Ishikawa (cell line): ENCODE measurements around the gene CELSR1.

ENCODE experiments used
- CEBPB ChIP-seq: IDR thresholded peaks from 2 replicates; pipeline ENCODE4 v1.6.1; 2012
- CREB1 ChIP-seq: IDR thresholded peaks from 2 replicates; pipeline ENCODE4 v1.6.1; 2012; ENCODE audit warnings: low read depth
- EGR1 ChIP-seq: IDR thresholded peaks from 2 replicates; pipeline ENCODE4 v1.6.1; 2012
- EP300 ChIP-seq: IDR thresholded peaks from 2 replicates; pipeline ENCODE4 v1.6.1; 2012; ENCODE audit warnings: borderline replicate concordance
- FOXM1 ChIP-seq: IDR thresholded peaks from 2 replicates; pipeline ENCODE4 v1.6.1; 2012; ENCODE audit warnings: low read depth, borderline replicate concordance
- MAX ChIP-seq: IDR thresholded peaks from 2 replicates; pipeline ENCODE4 v1.6.1; 2012
- NFIC ChIP-seq: IDR thresholded peaks from 2 replicates; pipeline ENCODE4 v1.6.1; 2012
- RAD21 ChIP-seq: IDR thresholded peaks from 2 replicates; pipeline ENCODE4 v1.6.1; 2012; ENCODE audit warnings: low read depth
- REST ChIP-seq: IDR thresholded peaks from 2 replicates; pipeline ENCODE4 v1.6.1; 2012; ENCODE audit warnings: low read depth, mild to moderate bottlenecking
- TAF1 ChIP-seq: IDR thresholded peaks from 2 replicates; pipeline ENCODE4 v1.6.1; 2012; ENCODE audit warnings: low read depth, mild to moderate bottlenecking
- TCF12 ChIP-seq: IDR thresholded peaks from 2 replicates; pipeline ENCODE4 v1.6.1; 2012; ENCODE audit warnings: low read depth
- TEAD4 ChIP-seq: IDR thresholded peaks from 2 replicates; pipeline ENCODE4 v1.6.1; 2012
- YY1 ChIP-seq: IDR thresholded peaks from 2 replicates; pipeline ENCODE4 v1.6.1; 2012; ENCODE audit warnings: low read depth
- ZBTB7A ChIP-seq: IDR thresholded peaks from 2 replicates; pipeline ENCODE4 v1.6.1; 2012; ENCODE audit warnings: low read depth
- TF ChIP-seq, protein P1 (sequence below): IDR thresholded peaks from 2 replicates; pipeline ENCODE4 v1.6.1; 2012

The CELSR1 gene

GRCh38 chr22:46379066-46379930 lies 158.1 kb downstream of the CELSR1 start:
- 0 out of 2 replicates have a peak, but pooled peaks have one; percentile 38 for TF ChIP-seq CEBPB
- no peak for TF ChIP-seq MAX
- TF ChIP-seq TAF1: no peak
- TF ChIP-seq NFIC: no peak

DNA sequence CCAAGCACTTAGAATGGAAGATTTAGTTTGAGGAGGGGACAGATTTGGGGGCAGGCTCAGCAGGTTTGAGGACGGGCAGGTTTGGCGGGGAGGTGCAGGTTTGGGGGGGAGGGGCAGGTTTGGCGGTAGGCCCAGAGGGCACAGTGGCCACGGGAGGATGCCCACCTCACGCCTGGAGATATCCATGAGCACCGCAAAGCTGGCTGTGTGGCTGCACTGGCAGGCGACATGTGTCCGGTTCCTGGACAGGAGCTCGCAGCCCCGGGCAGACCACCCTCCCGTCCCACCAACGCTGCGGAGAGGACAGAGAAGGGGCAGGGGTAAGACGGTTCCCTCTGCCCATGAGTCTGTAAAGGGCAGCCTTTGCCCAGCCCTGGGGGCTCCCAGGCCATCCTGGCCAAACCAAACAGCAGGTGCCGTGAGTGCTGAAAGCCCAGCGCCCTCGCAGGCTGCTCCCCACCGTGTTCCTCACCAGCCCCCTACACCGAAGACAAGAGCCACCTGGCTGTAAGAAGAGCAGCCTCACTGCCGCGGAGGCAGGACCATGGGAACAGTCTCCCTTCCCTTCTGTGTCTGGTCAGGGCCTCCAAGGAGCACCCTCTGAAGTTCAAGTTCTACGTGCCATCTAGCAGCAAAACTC lies 158.9 kb downstream of the CELSR1 start:
- no peak for TF ChIP-seq CEBPB
- TF ChIP-seq YY1: no peak
- peak; percentile 33; the same call in 1 of the 2 replicates for TF ChIP-seq NFIC
- no peak for TF ChIP-seq EP300
- no peak for TF ChIP-seq TCF12
- no peak for TF ChIP-seq EGR1
- TF ChIP-seq ZBTB7A: 0 out of 2 replicates have a peak, but pooled peaks have one; percentile 14
- no peak for TF ChIP-seq MAX

GRCh38 chr22:46377525-46378425 lies 159.6 kb downstream of the CELSR1 start:
- TF ChIP-seq ZBTB7A (peak; percentile 74), TAF1 (no peak), RAD21 (peak; percentile 26; the same call in 1 of the 2 replicates), CEBPB (peak; percentile 100), CREB1 (no peak), YY1 (0 out of 2 replicates have a peak, but pooled peaks have one; percentile 21), NFIC (peak; percentile 77), EP300 (peak; percentile 91), REST (no peak), EGR1 (peak; percentile 57), TEAD4 (peak; percentile 96), TCF12 (peak; percentile 97), MAX (peak; percentile 71), FOXM1 (peak; percentile 87)
- TF ChIP-seq, protein P1, sequence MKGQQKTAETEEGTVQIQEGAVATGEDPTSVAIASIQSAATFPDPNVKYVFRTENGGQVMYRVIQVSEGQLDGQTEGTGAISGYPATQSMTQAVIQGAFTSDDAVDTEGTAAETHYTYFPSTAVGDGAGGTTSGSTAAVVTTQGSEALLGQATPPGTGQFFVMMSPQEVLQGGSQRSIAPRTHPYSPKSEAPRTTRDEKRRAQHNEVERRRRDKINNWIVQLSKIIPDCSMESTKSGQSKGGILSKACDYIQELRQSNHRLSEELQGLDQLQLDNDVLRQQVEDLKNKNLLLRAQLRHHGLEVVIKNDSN: peak; percentile 54

GRCh38 chr22:46376908-46377524 lies 160.4 kb downstream of the CELSR1 start:
- TF ChIP-seq MAX (peak; percentile 68), TCF12 (no peak), REST (peak; percentile 62), CREB1 (no peak), ZBTB7A (no peak), TAF1 (no peak), NFIC (no peak), YY1 (no peak), RAD21 (0 out of 2 replicates have a peak, but pooled peaks have one; percentile 8), EGR1 (no peak), EP300 (peak; percentile 37; the same call in 1 of the 2 replicates), FOXM1 (no peak), CEBPB (no peak), TEAD4 (0 out of 2 replicates have a peak, but pooled peaks have one; percentile 34)
- TF ChIP-seq, protein P1: no peak
